Smooth muscle cell (in vitro differentiated cells): Measurements from ENCODE around the gene CMTR1. TPM values are rescaled to one million over a fixed set of nuclear protein-coding genes. Genes with fewer than 3 reads are reported as not detected.

Experiments used
- DNase-seq: peaks from one replicate; lab custom pipeline; 2025; ENCODE audit not compliant: unreplicated experiment; lab: John Stamatoyannopoulos, UW
- H2AFZ ChIP-seq: fragments of 200-600 bp; sonication (generic); 2 replicates; pipeline ENCODE4 v1.6.0; 2016; ENCODE audit warnings: antibody characterized with exemption, low read depth, mild to moderate bottlenecking
- H3F3A ChIP-seq: fragments of 200-600 bp; sonication (generic); 2 replicates; pipeline ENCODE4 v1.6.0; 2017; ENCODE audit warnings: antibody characterized with exemption, low read depth
- H3K27ac ChIP-seq: fragments of 200-600 bp; sonication (generic); 2 replicates; pipeline ENCODE4 v1.5.1; 2016; ENCODE audit warnings: low read depth, mild to moderate bottlenecking
- H3K27me3 ChIP-seq: fragments of 200-600 bp; sonication (generic); 2 replicates; pipeline ENCODE4 v1.6.1; 2016; ENCODE audit warnings: low read depth, mild to moderate bottlenecking
- H3K36me3 ChIP-seq: fragments of 200-600 bp; sonication (generic); 2 replicates; pipeline ENCODE4 v1.5.1; 2016; ENCODE audit warnings: low read depth
- H3K4me1 ChIP-seq: fragments of 200-600 bp; sonication (generic); 2 replicates; pipeline ENCODE4 v1.5.1; 2016; ENCODE audit warnings: low read depth
- H3K4me2 ChIP-seq: fragments of 200-600 bp; sonication (generic); 2 replicates; pipeline ENCODE4 v1.6.0; 2016; ENCODE audit warnings: mild to moderate bottlenecking
- H3K4me3 ChIP-seq: fragments of 200-600 bp; sonication (generic); 2 replicates; pipeline ENCODE4 v1.5.1; 2016; ENCODE audit warnings: mild to moderate bottlenecking
- H3K79me2 ChIP-seq: fragments of 200-600 bp; sonication (generic); 2 replicates; pipeline ENCODE4 v1.6.0; 2016; ENCODE audit warnings: low read depth, mild to moderate bottlenecking
- H3K9ac ChIP-seq: fragments of 200-600 bp; sonication (generic); 2 replicates; pipeline ENCODE4 v1.6.0; 2016; ENCODE audit warnings: low read depth
- H3K9me3 ChIP-seq: fragments of 200-600 bp; sonication (generic); replicated peaks from 2 replicates; pipeline ENCODE4 v1.5.1; 2016; ENCODE audit warnings: low read depth
- H4K20me1 ChIP-seq: fragments of 200-600 bp; sonication (generic); 2 replicates; pipeline ENCODE4 v1.6.0; 2016; ENCODE audit warnings: low read depth
- WGBS: methylation state at CpG from one replicate; pipeline ENCODE4 v1.1.7; 2016; ENCODE audit warnings: low lambda C conversion rate; 5-methylcytosine and 5-hydroxymethylcytosine counted together
- polyA plus RNA-seq: library from polyadenylated mRNA; unstranded; fragments of >200 nt; fragmentation: Nextera tagmentation; extraction: Ambion mirVana; gene quantifications from 2 replicates; pipeline ENCODE4 v1.2.1, GENCODE V29; 2016
- total RNA-seq: library from RNA; depleted of rRNA; stranded (reverse); fragments of >200 nt; gene quantifications from 2 replicates; pipeline ENCODE4 v1.2.3, GENCODE V29; 2014
- TF ChIP-seq, protein P1 (sequence below): fragments of 200-600 bp; sonication (generic); IDR thresholded peaks from 2 replicates; pipeline ENCODE4 v1.5.1; 2017; ENCODE audit warnings: borderline replicate concordance, mild to moderate bottlenecking, antibody characterized with exemption; ENCODE audit not compliant: insufficient read depth, poor library complexity, severe bottlenecking

CMTR1 gene
- total and polyA plus RNA-seq, 2 experiments from 2014 or later: 19.3 to 20.0 TPM

DNA sequence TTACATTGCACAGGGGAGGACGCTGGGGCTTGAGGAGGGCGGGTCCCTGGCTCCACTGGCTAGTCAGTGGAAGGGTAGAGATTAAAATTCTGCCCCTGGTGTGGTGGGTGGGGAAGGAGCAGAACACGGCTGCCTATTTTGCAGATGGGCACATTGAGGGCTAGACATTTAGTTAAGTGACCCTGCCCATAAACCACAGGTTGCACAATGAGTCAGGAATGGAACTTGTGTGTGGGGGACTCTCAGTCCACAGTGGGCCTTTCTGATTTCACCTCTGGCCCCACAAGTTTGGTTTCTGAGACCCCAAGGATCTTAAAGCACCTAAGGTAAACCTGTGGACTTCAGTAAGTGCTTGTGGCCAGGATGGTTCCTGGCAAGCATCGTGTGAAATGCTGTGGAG lies 88.7 kb downstream of the CMTR1 start:
- Histone ChIP-seq H3K4me3 (no peak overlapping the region), H3K4me1 (peaks cover 5% of the 10 kb centered on the region), H3K79me2 (no peaks in the 10 kb centered on the region), H3K27ac (no peak overlapping the region), H3K27me3 (no peaks in the 10 kb centered on the region), H3K36me3 (no peaks in the 10 kb centered on the region), H3K4me2 (no peak overlapping the region), H4K20me1 (no peaks in the 10 kb centered on the region), H3K9me3 (no peaks in the 10 kb centered on the region), H3K9ac (no peak overlapping the region), H3F3A (no peaks in the 10 kb centered on the region), H2AFZ (no peak overlapping the region)
- TF ChIP-seq, protein P1, sequence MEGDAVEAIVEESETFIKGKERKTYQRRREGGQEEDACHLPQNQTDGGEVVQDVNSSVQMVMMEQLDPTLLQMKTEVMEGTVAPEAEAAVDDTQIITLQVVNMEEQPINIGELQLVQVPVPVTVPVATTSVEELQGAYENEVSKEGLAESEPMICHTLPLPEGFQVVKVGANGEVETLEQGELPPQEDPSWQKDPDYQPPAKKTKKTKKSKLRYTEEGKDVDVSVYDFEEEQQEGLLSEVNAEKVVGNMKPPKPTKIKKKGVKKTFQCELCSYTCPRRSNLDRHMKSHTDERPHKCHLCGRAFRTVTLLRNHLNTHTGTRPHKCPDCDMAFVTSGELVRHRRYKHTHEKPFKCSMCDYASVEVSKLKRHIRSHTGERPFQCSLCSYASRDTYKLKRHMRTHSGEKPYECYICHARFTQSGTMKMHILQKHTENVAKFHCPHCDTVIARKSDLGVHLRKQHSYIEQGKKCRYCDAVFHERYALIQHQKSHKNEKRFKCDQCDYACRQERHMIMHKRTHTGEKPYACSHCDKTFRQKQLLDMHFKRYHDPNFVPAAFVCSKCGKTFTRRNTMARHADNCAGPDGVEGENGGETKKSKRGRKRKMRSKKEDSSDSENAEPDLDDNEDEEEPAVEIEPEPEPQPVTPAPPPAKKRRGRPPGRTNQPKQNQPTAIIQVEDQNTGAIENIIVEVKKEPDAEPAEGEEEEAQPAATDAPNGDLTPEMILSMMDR: no peak
- WGBS: 71% methylated on average over 4 of the region's 4 CpGs
- no peak for DNase-seq

DNA sequence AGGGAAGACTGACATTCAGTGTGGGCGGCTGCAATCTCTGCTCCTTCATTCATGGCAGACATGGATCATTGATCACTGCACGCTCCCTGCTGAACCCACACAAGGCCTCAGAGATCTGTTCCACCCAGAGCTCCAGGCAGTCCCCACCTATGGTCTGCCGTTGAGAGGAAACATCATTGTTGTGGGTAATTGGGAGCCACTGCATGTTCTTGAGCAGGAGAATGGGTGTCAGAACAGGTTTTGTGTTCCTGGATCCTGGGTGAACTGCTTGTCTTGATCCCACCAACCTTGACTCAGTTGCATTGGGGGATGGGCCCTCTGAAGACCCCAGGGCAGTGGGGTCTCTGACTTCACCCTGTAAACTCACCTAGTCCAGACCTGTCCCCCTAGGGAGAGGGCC lies 89.8 kb downstream of the CMTR1 start:
- no peak overlapping the region for H3K27ac ChIP-seq
- H3F3A ChIP-seq: no peaks in the 10 kb centered on the region
- H4K20me1 ChIP-seq: no peaks in the 10 kb centered on the region
- no peaks in the 10 kb centered on the region for H3K4me1 ChIP-seq
- H3K27me3 ChIP-seq: no peaks in the 10 kb centered on the region
- H3K9me3 ChIP-seq: no peaks in the 10 kb centered on the region
- TF ChIP-seq, protein P1: no peak
- no peak overlapping the region for H2AFZ ChIP-seq
- no peaks in the 10 kb centered on the region for H3K79me2 ChIP-seq
- H3K4me2 ChIP-seq: no peak overlapping the region
- no peak for DNase-seq
- H3K9ac ChIP-seq: no peak overlapping the region
- H3K36me3 ChIP-seq: no peaks in the 10 kb centered on the region
- WGBS: 97% methylated on average over 3 of the region's 3 CpGs
- H3K4me3 ChIP-seq: no peak overlapping the region

DNA sequence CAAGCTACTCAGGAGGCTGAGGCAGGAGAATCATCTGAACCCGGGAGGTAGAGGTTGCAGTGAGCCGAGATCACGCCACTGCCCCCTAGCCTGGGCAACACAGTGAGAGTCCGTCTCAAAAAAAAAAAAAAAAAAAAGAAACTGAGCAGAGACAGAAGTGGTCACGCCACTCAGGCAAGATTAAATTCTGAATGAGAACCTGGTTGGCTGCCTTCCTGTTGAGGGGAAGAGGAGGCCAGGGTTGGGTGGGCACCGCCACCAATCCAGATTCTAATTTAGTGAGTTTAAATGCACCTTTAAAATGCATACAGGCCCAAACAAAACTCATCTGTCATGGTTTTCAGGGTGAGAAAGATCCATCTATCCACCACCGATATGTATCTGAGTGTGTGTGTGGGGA lies 90.4 kb downstream of the CMTR1 start:
- 80% methylated on average over 7 of the region's 7 CpGs for WGBS
- no peak for DNase-seq
- no peaks in the 10 kb centered on the region for H3K27me3 ChIP-seq

More for the DNA sequence above, 90.4 kb downstream of the CMTR1 start:
- no peak overlapping the region for H2AFZ ChIP-seq
- H3K4me1 ChIP-seq: no peaks in the 10 kb centered on the region
- no peak overlapping the region for H3K4me2 ChIP-seq
- H4K20me1 ChIP-seq: no peaks in the 10 kb centered on the region
- no peaks in the 10 kb centered on the region for H3F3A ChIP-seq
- TF ChIP-seq, protein P1: no peak
- no peaks in the 10 kb centered on the region for H3K79me2 ChIP-seq
- no peak overlapping the region for H3K9ac ChIP-seq
- no peaks in the 10 kb centered on the region for H3K9me3 ChIP-seq
- no peak overlapping the region for H3K27ac ChIP-seq
- H3K4me3 ChIP-seq: no peak overlapping the region
- H3K36me3 ChIP-seq: no peaks in the 10 kb centered on the region
